Measurements from ENCODE around the gene MBNL2.

- no peak for TF ChIP-seq CTCF (IDR thresholded peaks at IDR 0.05 in 2 of 3, conservative IDR thresholded peaks at IDR 0.05 in 1 of 3; ENCODE audit: control insufficient read depth in 2 of 3, extremely low read depth in 1 of 3, insufficient read depth in 1 of 3, low read depth in 3 of 3, low read length in 3 of 3)
- TF ChIP-seq SRF (IDR thresholded peaks at IDR 0.05; ENCODE audit: low read depth in 2 of 2, low read length in 2 of 2), result no peak
- TF ChIP-seq USF2 (IDR thresholded peaks at IDR 0.05; ENCODE audit: borderline replicate concordance, low read depth, low read length), result no peak
- no peak for TF ChIP-seq ETV6 (conservative IDR thresholded peaks at IDR 0.05 in 1 of 2, IDR thresholded peaks at IDR 0.05 in 1 of 2; ENCODE audit: borderline replicate concordance in 1 of 2, low read depth in 1 of 2)
- TF ChIP-seq MYC (IDR thresholded peaks at IDR 0.05; ENCODE audit: insufficient read depth, insufficient read length, insufficient replicate concordance, low read length, severe bottlenecking), result no peak
- TF ChIP-seq EP300 (IDR thresholded peaks at IDR 0.05; ENCODE audit: borderline replicate concordance in 1 of 2, control insufficient read depth in 1 of 2, low read depth in 2 of 2, low read length in 2 of 2), result no peak
- no peak for TF ChIP-seq RCOR1 (conservative IDR thresholded peaks at IDR 0.05; ENCODE audit: low read depth, low read length)
- no peak for TF ChIP-seq TAF1 (IDR thresholded peaks at IDR 0.05; ENCODE audit: borderline replicate concordance, low read depth, low read length)
- no peak for TF ChIP-seq REST (IDR thresholded peaks at IDR 0.05; ENCODE audit: low read depth, low read length)
- no peak for TF ChIP-seq HDAC2 (IDR thresholded peaks at IDR 0.05)
- no peak for TF ChIP-seq NR2C1 (IDR thresholded peaks at IDR 0.05)
These were observed 16.3 kb downstream of the MBNL2 start for GRCh38 chr13:97238432-97238831.

Measured in GM12878 (cell line).